ENCODE results near the gene ZC3H7B. TPM values are rescaled to one million over a fixed set of nuclear protein-coding genes. Genes with fewer than 3 reads are reported as not detected.

ZC3H7B gene
- polyA plus RNA-seq, 2 of the 4 experiments (the other 2 are of a cell fraction) = 12.4 to 22.8 TPM

GRCh38 chr22:41288245-41288946, 12.9 kb upstream of the ZC3H7B start (continued):
- TF ChIP-seq, protein P1, sequence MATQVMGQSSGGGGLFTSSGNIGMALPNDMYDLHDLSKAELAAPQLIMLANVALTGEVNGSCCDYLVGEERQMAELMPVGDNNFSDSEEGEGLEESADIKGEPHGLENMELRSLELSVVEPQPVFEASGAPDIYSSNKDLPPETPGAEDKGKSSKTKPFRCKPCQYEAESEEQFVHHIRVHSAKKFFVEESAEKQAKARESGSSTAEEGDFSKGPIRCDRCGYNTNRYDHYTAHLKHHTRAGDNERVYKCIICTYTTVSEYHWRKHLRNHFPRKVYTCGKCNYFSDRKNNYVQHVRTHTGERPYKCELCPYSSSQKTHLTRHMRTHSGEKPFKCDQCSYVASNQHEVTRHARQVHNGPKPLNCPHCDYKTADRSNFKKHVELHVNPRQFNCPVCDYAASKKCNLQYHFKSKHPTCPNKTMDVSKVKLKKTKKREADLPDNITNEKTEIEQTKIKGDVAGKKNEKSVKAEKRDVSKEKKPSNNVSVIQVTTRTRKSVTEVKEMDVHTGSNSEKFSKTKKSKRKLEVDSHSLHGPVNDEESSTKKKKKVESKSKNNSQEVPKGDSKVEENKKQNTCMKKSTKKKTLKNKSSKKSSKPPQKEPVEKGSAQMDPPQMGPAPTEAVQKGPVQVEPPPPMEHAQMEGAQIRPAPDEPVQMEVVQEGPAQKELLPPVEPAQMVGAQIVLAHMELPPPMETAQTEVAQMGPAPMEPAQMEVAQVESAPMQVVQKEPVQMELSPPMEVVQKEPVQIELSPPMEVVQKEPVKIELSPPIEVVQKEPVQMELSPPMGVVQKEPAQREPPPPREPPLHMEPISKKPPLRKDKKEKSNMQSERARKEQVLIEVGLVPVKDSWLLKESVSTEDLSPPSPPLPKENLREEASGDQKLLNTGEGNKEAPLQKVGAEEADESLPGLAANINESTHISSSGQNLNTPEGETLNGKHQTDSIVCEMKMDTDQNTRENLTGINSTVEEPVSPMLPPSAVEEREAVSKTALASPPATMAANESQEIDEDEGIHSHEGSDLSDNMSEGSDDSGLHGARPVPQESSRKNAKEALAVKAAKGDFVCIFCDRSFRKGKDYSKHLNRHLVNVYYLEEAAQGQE (IDR thresholded peaks at IDR 0.05) = no peak
- TF ChIP-seq BCL3 (IDR thresholded peaks at IDR 0.05) = no peak
- TF ChIP-seq HES2 (IDR thresholded peaks at IDR 0.05) = no peak
- TF ChIP-seq RCOR1 (IDR thresholded peaks at IDR 0.05; ENCODE audit: low read depth, low read length) = no peak
- peak; percentile 73 for TF ChIP-seq FOSL2 (IDR thresholded peaks at IDR 0.05)
- TF ChIP-seq FOSL2 (CRISPR knock-in tag; IDR thresholded peaks at IDR 0.05) = peak; percentile 94
- TF ChIP-seq CEBPB (IDR thresholded peaks at IDR 0.05) = no peak
- no peak for TF ChIP-seq ZSCAN20 (CRISPR knock-in tag; IDR thresholded peaks at IDR 0.05)
- TF ChIP-seq HOXA7 (CRISPR knock-in tag; IDR thresholded peaks at IDR 0.05) = no peak
- peak in 1 of 2 experiments; percentile 47; a peak in 1 of 5 replicates for TF ChIP-seq JUN (IDR thresholded peaks at IDR 0.05)
- TF ChIP-seq ATOH8 (CRISPR knock-in tag; IDR thresholded peaks at IDR 0.05; ENCODE audit: low read depth) = no peak
- no peak for TF ChIP-seq ESRRA (IDR thresholded peaks at IDR 0.05; ENCODE audit: borderline replicate concordance, low read length)
- TF ChIP-seq POLR2A (IDR thresholded peaks at IDR 0.05; ENCODE audit: low read length) = no peak
- TF ChIP-seq HOXB5 (CRISPR knock-in tag; IDR thresholded peaks at IDR 0.05) = no peak
- no peak for TF ChIP-seq CHD2 (IDR thresholded peaks at IDR 0.05; ENCODE audit: low read length, partially characterized antibody)
- TF ChIP-seq TFCP2L1 (CRISPR knock-in tag; IDR thresholded peaks at IDR 0.05) = no peak
- TF ChIP-seq SMC3 (IDR thresholded peaks at IDR 0.05) = no peak

DNA sequence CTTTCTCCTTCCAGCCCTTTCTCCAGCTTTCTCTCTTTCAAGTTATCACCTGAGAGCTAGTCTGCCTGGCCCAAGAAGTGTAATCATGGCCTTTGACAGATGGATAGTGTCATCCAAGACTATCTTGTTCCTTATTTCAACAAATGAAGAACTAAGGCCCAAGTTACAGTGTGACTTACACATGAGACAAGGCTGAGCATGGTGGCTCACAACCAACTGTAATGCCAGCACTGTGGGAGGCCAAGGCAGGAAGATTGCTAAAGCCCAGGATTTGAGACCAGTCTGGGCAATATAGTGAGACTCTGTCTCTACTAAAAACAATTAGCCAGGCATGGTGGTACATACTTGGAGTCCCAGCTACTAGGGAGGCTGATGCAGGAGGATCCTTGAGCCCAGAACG, 11.7 kb upstream of the ZC3H7B start:
- POLR2A ChIA-PET = no interaction called here
- 90% methylated on average over 1 of the region's 1 CpG for WGBS (ENCODE audit: missing lambda C conversion rate)

More for the DNA sequence above, 11.7 kb upstream of the ZC3H7B start:
- TF ChIP-seq MAFK (IDR thresholded peaks at IDR 0.05; ENCODE audit: partially characterized antibody) = no peak
- TF ChIP-seq SREBF2 (IDR thresholded peaks at IDR 0.05) = no peak
- no peak for TF ChIP-seq EHMT2 (IDR thresholded peaks at IDR 0.05; ENCODE audit: low read depth)
- no peak for TF ChIP-seq HEYL (CRISPR knock-in tag; IDR thresholded peaks at IDR 0.05)
- TF ChIP-seq RARB (CRISPR knock-in tag; IDR thresholded peaks at IDR 0.05) = no peak
- TF ChIP-seq PHF8 (IDR thresholded peaks at IDR 0.05; ENCODE audit: borderline replicate concordance, low read depth) = no peak
- no peak for TF ChIP-seq ZNF302 (CRISPR knock-in tag; IDR thresholded peaks at IDR 0.05)
- TF ChIP-seq, protein P2, sequence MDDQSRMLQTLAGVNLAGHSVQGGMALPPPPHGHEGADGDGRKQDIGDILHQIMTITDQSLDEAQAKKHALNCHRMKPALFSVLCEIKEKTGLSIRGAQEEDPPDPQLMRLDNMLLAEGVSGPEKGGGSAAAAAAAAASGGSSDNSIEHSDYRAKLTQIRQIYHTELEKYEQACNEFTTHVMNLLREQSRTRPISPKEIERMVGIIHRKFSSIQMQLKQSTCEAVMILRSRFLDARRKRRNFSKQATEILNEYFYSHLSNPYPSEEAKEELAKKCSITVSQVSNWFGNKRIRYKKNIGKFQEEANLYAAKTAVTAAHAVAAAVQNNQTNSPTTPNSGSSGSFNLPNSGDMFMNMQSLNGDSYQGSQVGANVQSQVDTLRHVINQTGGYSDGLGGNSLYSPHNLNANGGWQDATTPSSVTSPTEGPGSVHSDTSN (IDR thresholded peaks at IDR 0.05) = no peak
- TF ChIP-seq FOSB (CRISPR knock-in tag; IDR thresholded peaks at IDR 0.05) = no peak
- TF ChIP-seq ZC3H11A (IDR thresholded peaks at IDR 0.05) = no peak
- TF ChIP-seq, protein P3, sequence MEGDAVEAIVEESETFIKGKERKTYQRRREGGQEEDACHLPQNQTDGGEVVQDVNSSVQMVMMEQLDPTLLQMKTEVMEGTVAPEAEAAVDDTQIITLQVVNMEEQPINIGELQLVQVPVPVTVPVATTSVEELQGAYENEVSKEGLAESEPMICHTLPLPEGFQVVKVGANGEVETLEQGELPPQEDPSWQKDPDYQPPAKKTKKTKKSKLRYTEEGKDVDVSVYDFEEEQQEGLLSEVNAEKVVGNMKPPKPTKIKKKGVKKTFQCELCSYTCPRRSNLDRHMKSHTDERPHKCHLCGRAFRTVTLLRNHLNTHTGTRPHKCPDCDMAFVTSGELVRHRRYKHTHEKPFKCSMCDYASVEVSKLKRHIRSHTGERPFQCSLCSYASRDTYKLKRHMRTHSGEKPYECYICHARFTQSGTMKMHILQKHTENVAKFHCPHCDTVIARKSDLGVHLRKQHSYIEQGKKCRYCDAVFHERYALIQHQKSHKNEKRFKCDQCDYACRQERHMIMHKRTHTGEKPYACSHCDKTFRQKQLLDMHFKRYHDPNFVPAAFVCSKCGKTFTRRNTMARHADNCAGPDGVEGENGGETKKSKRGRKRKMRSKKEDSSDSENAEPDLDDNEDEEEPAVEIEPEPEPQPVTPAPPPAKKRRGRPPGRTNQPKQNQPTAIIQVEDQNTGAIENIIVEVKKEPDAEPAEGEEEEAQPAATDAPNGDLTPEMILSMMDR (IDR thresholded peaks at IDR 0.05) = no peak
- TF ChIP-seq RNF2 (IDR thresholded peaks at IDR 0.05; ENCODE audit: borderline replicate concordance, low read depth) = no peak
- no peak for TF ChIP-seq NFE2L2 (conservative IDR thresholded peaks at IDR 0.05; ENCODE audit: low read length)
- no peak for TF ChIP-seq SMC3 (IDR thresholded peaks at IDR 0.05)
- Histone ChIP-seq H3K4me2 (no peak overlapping the region; the same call in 2 of the 3 replicates), H3K4me1 (peaks cover 45% of the 10 kb centered on the region), H3K9me3 (no peaks in the 10 kb centered on the region), H3K27ac (peak overlapping the region; percentile 58 to 96), H3K4me3 (no peak overlapping the region)
- no peak for FAIRE-seq
- CTCF ChIA-PET = interaction anchor here (2.5 kb wide), 1 partner anchor 12 kb away, joined by 7 read pairs; the partner anchor contains the start of gene ZC3H7B
- no peak for DNase-seq (ENCODE audit: low read depth in 1 of 2, low spot score in 1 of 2)
- no peak for ATAC-seq

Measured in A549 (cell line).